Measurements from ENCODE around the gene GSPT1. TPM values are rescaled to one million over a fixed set of nuclear protein-coding genes. Genes with fewer than 3 reads are reported as not detected.

The GSPT1 gene
- total RNA-seq, 6 experiments from 2014 or later, result 47.9 to 75.9 (median 50.6) TPM

- peak in 2 of 4 donors; percentile 36 to 52 for ATAC-seq
- intact Hi-C loops (cut with DNase I), result no loop called here
- no peak for DNase-seq
- no peaks in the 10 kb centered on the region for H3K36me3 ChIP-seq
- no peaks in the 10 kb centered on the region for H3K27me3 ChIP-seq
- H3K27ac ChIP-seq, result peak overlapping the region in 2 of 3 donors; percentile 44 to 87
- peaks cover 0 to 29% (median 7%) of the 10 kb centered on the region in 4 donors for H3K4me1 ChIP-seq
- no peaks in the 10 kb centered on the region for H3K9me3 ChIP-seq
- WGBS (ENCODE audit: insufficient coverage, low coverage, low lambda C conversion rate, missing lambda C conversion rate), result 60% methylated on average over 13 of the region's 13 CpGs
- H3K4me3 ChIP-seq, result peak overlapping the region; percentile 33 to 93 (median 86)
- TF ChIP-seq POLR2A (IDR thresholded peaks at IDR 0.05) (no peak), CTCF (IDR thresholded peaks at IDR 0.05) (no peak)
Observed at GRCh38 chr16:11916524-11917285, 949 bp upstream of the GSPT1 start.

GRCh38 chr16:11915114-11915643 lies 577 bp downstream of the GSPT1 start:
- peak in 1 of 4 donors; percentile 4 for TF ChIP-seq CTCF (IDR thresholded peaks at IDR 0.05)
- TF ChIP-seq POLR2A (IDR thresholded peaks at IDR 0.05), result no peak
- Histone ChIP-seq H3K4me3 (peak overlapping the region; percentile 86 to 93 (median 86)), H3K9me3 (no peaks in the 10 kb centered on the region), H3K36me3 (no peaks in the 10 kb centered on the region), H3K27ac (peak overlapping the region; percentile 75 to 89 (median 78)), H3K4me1 (peaks cover 0 to 40% (median 10%) of the 10 kb centered on the region in 4 donors), H3K27me3 (no peaks in the 10 kb centered on the region)
- peak; percentile 0 to 15 (median 2) for ATAC-seq
- DNase-seq, result peak; percentile 58 to 65 (median 61)
- intact Hi-C loops (cut with DNase I), result no loop called here
- no CpG with 5 or more reads among the region's 79 CpGs for WGBS (ENCODE audit: insufficient coverage, low coverage, low lambda C conversion rate, missing lambda C conversion rate)

GRCh38 chr16:11914210-11915113 lies 1.3 kb downstream of the GSPT1 start:
- no peak for TF ChIP-seq CTCF (IDR thresholded peaks at IDR 0.05)
- TF ChIP-seq POLR2A (IDR thresholded peaks at IDR 0.05), result no peak
- H3K4me3 ChIP-seq, result peak overlapping the region; percentile 86 to 93 (median 86)
- WGBS (ENCODE audit: insufficient coverage, low coverage, low lambda C conversion rate, missing lambda C conversion rate), result under 1% methylated on average over 16 of the region's 30 CpGs
- ATAC-seq, result peak in 1 of 4 donors; percentile 5
- no peaks in the 10 kb centered on the region for H3K9me3 ChIP-seq
- intact Hi-C loops (cut with DNase I), result no loop called here
- H3K27me3 ChIP-seq, result no peaks in the 10 kb centered on the region
- H3K27ac ChIP-seq, result peak overlapping the region; percentile 75 to 89 (median 78)
- DNase-seq, result peak in 1 of 3 donors; percentile 55
- H3K36me3 ChIP-seq, result no peaks in the 10 kb centered on the region
- H3K4me1 ChIP-seq, result peaks cover 0 to 40% (median 12%) of the 10 kb centered on the region in 4 donors

GRCh38 chr16:11913425-11914079 lies 2.2 kb downstream of the GSPT1 start:
- no peaks in the 10 kb centered on the region for H3K9me3 ChIP-seq
- no peak for ATAC-seq
- DNase-seq, result no peak
- H3K27ac ChIP-seq, result peak overlapping the region in 1 of 3 donors; percentile 14
- peaks cover 0 to 40% (median 12%) of the 10 kb centered on the region in 4 donors for H3K4me1 ChIP-seq
- H3K36me3 ChIP-seq, result no peaks in the 10 kb centered on the region
- WGBS (ENCODE audit: insufficient coverage, low coverage, low lambda C conversion rate, missing lambda C conversion rate), result 43% methylated on average over 12 of the region's 12 CpGs
- intact Hi-C loops (cut with DNase I), result no loop called here
- TF ChIP-seq POLR2A (IDR thresholded peaks at IDR 0.05), result no peak
- no peak for TF ChIP-seq CTCF (IDR thresholded peaks at IDR 0.05)
- peak overlapping the region in 2 of 3 donors; percentile 86 to 93 for H3K4me3 ChIP-seq
- no peaks in the 10 kb centered on the region for H3K27me3 ChIP-seq
